ENCODE results near the gene TMEM128.
"Not testable (repeated sequence)": the region's sequence is repeated elsewhere in the genome, so short reads cannot be mapped to it uniquely, and the experiment has no call there.

TMEM128 gene, protein sequence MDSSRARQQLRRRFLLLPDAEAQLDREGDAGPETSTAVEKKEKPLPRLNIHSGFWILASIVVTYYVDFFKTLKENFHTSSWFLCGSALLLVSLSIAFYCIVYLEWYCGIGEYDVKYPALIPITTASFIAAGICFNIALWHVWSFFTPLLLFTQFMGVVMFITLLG

GRCh38 chr4:4248029-4248884 is at the start of gene TMEM128:
Gene TMEM128 (minus strand): TSS chr4:4248223. CDS start chr4:4248202, 21 bp downstream.
- ATAC-seq (peak; percentile 97), DNase-seq (peak; percentile 92)

DNA sequence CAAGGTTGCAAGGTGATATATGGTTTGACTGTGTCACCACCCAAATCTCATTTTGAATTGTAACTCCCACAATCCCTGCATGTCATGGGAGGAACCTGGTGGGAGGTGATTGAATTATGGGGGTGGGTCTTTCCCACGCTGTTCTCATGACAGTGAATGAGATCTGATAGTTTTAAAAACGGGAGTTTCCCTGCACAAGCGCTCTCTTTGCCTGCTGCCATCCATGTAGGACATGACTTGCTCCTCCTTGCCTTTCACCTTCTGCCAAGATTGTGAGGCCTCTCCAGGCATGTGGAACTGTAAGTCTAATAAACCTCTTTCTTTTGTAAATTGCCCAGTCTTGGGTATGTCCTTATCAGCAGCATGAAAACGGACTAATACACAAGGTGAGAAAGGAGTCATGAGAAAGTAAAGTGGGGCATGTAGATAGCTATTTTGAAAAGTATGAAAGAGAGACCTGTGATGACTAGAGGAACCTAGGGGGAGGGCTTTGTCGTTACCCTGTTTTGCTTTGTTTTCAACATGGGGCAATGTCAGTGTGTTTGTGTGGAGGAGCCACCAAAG is 48.3 kb upstream of the TMEM128 start:
- ATAC-seq (no peak), DNase-seq (no peak)

DNA sequence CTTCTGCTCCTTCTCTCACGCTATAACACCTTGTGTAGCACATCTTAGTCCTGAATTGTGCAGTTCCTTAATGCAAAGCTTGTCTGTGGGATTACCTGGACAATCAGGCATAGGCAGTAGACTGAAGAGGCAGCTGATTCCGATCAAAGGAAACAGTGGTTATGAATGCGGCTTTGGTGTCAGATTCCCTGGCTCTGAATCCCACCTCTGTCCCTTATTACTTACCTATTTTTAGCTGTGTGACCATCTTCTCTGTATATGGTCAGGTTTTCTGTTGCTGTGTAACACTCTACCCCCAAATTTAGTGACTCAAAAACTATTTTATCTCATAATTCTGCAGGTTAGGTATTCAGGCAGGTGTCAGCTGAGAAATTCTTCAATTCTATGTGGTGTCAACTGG is 45.3 kb upstream of the TMEM128 start:
- DNase-seq = no peak
- no peak for ATAC-seq

GRCh38 chr4:4289941-4290850 is 42.2 kb upstream of the TMEM128 start, which contains the start of the genes LYAR and ZBTB49:
Gene LYAR (minus strand): TSS chr4:4290154. CDS start chr4:4283742, 6,412 bp downstream.
Gene ZBTB49 (plus strand): TSS chr4:4290251. CDS start chr4:4299946, 9,695 bp downstream.
- ATAC-seq = peak; percentile 95

GRCh38 chr4:4289597-4289940 is 41.5 kb upstream of the TMEM128 start:
- ATAC-seq = peak; percentile 14
- no peak for DNase-seq

More at GRCh38 chr4:4289941-4290850, 42.2 kb upstream of the TMEM128 start, which contains the start of the genes LYAR and ZBTB49:
- DNase-seq = peak; percentile 98

GRCh38 chr4:4289055-4289454 is 41.0 kb upstream of the TMEM128 start:
- no peak for DNase-seq
- ATAC-seq = no peak

DNA sequence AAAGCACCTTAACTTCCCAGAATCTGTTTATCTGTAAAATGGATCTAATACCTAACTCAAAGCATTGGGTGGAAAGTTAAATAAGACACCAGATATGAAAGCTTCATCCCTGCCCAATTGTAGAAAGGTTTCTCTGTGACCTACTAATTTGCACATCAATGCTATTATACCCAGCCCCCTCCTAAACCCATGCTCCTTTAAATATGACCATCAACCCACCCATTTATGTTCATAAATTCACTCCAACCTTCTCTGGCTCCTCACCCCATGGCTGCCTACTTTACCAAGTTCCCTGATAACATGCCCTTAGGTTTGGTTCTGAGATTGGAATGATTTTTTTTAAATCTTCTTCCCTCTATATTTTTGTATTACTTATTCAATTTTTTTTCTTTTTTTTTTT is 40.1 kb upstream of the TMEM128 start:
- ATAC-seq = no peak
- DNase-seq = no peak

GRCh38 chr4:4284827-4285618 is 37.0 kb upstream of the TMEM128 start:
- ATAC-seq = no peak
- DNase-seq = no peak

DNA sequence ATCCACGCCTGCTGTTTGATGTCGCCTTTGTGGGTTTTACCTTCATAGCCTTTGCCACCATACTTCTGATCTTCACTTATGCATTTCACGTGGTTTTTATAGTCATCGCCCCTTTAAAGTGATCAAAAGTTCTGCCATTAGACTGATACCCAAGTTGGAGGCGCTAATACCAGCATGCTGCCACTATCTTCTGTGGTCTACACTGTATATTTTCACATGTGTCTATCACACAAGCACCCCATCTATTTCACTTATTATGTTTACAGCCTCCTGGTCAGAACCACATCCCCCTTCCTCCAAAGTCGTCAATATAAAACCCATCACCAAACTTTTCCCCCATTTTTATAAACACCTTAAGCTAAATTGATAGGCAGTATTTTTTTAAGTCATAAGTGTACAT is 33.8 kb upstream of the TMEM128 start:
- ATAC-seq (no peak), DNase-seq (no peak)

DNA sequence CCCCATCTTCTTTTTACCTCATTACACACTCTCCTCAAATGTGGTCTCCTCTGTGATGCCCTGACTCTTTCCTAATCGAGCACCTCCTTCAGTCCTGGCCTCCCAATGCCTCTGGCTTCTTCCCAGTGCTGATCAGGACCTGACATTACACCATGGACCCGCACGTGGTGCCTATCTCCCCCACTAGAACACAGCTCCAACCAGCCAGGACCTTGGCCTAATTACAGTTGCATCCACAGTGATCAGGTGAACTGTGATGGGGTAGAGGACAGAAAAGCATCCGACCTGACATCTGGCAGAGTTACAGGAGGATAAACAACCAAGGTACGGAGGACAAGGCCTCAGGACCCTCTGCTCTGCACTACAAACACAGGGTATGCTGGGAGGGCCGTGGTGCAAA is 29.5 kb upstream of the TMEM128 start:
- ATAC-seq (no peak), DNase-seq (no peak)

DNA sequence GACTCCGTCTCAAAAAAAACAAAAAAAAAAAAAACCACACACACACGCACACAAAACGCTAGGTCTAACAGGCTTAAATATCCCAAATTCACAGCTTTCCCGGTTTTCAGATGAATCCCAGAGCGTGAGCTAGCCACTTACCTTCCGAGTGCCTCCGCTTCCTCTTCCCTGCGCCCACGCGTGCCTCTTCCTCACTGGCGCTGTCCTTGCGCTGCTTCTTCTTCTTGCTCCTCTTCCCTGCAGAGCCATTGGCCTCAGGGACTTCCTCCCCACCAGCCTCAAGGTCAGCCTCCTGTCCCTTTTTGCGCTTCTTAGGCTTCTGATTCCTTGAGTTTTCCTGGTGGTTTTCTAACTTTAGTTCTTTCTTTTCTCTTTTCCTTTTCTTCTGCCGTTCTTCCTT is 26.2 kb upstream of the TMEM128 start:
- no peak for DNase-seq
- ATAC-seq = no peak

GRCh38 chr4:4271912-4272311 is 23.9 kb upstream of the TMEM128 start:
- ATAC-seq (no peak), DNase-seq (no peak)

GRCh38 chr4:4270529-4270928 is 22.5 kb upstream of the TMEM128 start:
- DNase-seq = no peak
- no peak for ATAC-seq

DNA sequence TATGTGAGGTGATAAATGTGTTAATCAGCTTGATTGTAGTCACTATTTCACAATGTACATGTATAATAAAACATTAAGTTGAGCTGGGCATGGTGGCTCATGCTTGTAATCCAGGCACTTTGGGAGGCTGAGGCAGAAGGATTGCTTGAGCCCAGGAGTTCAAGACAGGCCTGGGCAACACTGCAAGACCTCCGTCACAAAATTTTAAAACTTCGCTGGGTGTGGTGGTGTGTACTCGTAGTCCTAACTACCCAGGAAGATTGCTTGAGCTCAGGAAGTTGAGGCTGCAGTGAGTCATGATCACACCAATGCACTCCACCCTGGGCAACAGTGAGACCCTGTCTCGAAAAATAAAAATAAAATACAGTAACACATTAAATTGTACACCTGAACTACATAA is 21.8 kb upstream of the TMEM128 start:
- peak; percentile 20 for ATAC-seq
- DNase-seq = no peak

- ATAC-seq (peak; percentile 19), DNase-seq (no peak)
These were observed 21.3 kb upstream of the TMEM128 start for GRCh38 chr4:4269331-4269731.

DNA sequence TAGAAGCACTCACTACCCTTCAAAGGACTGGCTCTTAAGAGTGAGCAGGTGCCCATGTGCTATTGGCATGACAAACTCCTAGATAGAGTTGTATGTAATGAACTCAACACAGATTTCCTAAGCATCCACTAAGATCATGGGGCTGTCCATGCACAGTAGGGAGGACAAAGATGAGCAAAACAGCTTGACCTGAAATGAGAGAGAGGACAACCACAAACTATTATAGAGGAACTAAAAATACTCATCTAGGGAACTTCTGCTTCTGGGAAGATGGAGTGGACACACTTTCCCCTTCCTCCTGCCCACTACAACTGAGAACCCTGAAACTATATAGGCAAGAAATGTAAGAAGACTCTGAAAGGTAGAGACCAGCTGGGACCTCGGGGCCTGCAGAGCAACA is 20.8 kb upstream of the TMEM128 start:
- ATAC-seq (no peak), DNase-seq (no peak)

DNA sequence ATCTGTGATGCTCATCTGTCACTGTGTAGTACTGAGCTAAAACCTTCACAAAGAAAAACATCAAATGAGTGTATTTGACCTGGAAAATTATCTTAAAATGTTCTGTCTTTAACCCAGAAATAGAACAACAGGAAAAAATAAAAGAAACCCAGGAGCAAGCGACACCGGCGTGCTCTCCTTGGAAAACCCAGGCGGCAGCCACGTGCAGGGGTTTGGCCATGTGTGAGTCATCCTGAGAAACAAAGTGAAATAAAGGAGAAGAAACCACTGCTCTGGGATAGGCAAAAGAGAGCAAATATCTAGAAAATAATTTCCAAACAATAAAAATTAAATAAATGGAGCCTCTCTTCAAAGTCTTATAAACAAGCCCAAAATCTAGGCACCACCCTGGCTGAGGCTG is 20.0 kb upstream of the TMEM128 start:
- DNase-seq (no peak), ATAC-seq (no peak)

- ATAC-seq = peak; percentile 93
- no peak for DNase-seq
These were observed 12.2 kb upstream of the TMEM128 start for GRCh38 chr4:4260185-4260751.

DNA sequence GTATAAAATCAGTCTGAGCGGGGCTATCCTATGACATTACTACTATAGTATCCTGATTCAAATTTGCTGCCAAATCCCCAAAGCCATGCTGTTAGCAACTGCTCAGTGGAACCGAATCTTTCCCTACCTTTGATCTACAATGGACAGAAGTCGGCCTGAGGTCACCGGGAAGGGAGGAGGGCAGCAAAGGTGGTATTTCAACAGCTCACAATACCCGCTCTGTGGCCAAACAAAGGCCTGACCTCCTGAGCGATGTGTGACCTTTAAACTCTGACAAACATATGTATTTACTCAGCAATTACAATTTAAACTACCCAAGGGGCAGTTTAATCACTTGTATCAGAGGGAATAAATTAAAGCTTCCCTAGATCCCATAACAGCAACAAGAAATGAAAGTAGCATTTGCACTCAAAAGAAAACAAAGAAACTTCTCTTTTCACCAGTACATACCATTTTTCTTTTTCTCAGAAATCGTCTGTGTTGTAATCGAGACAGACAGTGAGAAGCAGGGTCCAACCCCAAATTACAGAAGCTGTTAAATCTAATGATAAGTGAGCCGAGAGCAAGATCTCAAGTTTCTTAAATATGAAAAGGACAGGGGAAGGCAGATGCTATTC is 11.6 kb upstream of the TMEM128 start:
- ATAC-seq = no peak
- no peak for DNase-seq

DNA sequence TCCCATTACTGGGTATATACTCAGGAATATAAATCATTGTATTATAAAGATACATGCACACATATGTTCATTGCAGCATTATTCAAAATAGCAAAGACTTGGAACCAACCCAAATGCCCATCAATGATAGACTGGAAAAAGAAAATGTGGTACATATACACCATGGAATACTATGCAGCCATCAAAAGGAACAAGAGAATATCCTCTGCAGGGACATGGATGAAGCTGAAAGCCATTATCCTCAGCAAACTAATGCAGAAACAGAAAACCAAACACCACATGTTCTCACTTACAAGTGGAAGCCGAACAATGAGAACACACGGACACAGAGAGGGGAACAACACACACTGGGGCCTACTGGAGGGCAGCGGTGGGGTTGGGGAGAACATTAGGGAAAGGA is 9.7 kb upstream of the TMEM128 start:
- not testable (repeated sequence) for ATAC-seq, DNase-seq

- no peak for DNase-seq
These were observed 8.8 kb upstream of the TMEM128 start for GRCh38 chr4:4256799-4257198.

More at GRCh38 chr4:4256799-4257198, 8.8 kb upstream of the TMEM128 start:
- no peak for ATAC-seq

Data from stimulated activated naive CD8-positive, alpha-beta T cell treated with anti-CD3 and anti-CD28 coated beads, Interleukin-15, Interleukin-2, amounts not matched to agents 100 U/mL and 50 U/mL, for 24 hours (primary cell).